GOT3 (cell line): ENCODE measurements around the gene ITGA1.

ENCODE experiments used
- DNase-seq: peaks from one replicate; lab custom pipeline; 2025; ENCODE audit warnings: mixed read lengths; lab: John Stamatoyannopoulos, UW

The ITGA1 gene

DNA sequence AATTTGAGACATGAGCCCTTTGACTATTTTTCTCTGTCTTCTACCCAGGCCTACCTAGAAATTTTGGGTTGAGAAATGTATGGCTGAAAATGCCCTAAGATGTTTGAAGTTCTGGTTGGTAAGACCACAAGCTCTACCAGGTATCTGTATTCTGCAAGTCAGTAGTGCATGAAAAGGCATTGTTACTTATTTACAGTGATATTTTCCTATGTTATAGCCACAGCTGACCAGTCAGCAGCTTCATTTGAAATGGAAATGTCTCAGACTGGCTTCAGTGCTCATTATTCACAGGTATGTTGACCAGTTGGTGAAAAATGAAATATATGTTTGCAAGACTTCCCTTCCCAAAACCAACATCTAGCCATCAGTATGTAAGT, 109.5 kb downstream of the ITGA1 start:
- no peak for DNase-seq

- no peak for DNase-seq
Observed at GRCh38 chr5:52898961-52899680, 111.4 kb downstream of the ITGA1 start.

DNA sequence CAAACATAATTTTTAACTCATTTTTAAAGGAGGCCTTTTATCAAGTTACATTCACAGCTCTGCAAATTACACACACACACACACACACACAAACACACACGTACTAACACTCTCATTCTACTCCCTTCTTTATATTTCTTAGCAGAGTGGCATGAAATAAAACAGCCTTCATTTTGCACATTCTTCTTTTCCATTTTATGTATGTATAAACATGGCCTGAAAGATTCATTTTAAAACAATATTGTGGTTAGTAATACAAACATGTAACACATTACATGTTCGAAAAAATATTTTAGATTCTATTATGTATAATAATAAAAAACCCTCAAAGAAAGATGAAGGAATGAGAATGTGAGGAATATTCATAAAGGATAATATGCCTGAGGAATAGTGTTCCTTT, 115.4 kb downstream of the ITGA1 start:
- DNase-seq: no peak

GRCh38 chr5:52906343-52906742, 118.6 kb downstream of the ITGA1 start:
- no peak for DNase-seq

DNA sequence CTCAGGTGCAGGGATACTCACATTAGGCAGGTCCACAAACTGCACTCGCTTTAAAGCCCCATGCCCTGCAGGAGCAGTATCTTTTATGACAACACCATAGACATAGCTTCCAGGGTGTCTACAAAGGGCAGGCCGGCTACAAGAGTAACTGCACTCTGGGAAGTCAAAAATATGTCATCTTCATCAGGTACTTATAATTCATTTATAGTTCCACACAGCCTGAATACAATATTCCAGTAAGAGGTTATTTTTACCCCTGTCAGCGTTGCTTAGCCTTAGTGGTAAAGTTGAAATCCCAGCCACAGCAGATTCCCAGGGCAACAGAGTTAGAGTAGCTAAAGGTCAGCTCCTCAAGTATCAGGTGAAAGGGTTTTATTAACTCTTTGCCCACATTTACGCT, 119.1 kb downstream of the ITGA1 start:
- no peak for DNase-seq

DNA sequence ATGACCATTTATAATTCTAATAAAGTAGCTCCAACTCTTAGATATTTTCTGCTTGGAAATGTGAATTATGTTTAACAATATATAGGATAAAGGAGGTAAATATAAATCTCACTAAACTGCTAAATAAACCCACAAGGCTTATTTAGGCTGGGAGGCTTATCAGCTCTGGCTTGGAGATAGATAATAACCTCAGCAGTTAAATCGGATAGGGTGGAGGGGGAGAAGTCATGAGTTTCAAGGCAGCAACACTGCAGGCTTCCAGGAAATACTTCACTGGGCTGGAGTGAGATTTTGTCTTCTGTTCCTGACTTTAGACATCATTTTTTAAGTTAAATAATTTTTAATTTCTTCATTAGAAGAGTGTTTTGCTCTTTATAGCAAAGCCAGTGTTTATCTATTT, 121.5 kb downstream of the ITGA1 start:
- DNase-seq: no peak

DNA sequence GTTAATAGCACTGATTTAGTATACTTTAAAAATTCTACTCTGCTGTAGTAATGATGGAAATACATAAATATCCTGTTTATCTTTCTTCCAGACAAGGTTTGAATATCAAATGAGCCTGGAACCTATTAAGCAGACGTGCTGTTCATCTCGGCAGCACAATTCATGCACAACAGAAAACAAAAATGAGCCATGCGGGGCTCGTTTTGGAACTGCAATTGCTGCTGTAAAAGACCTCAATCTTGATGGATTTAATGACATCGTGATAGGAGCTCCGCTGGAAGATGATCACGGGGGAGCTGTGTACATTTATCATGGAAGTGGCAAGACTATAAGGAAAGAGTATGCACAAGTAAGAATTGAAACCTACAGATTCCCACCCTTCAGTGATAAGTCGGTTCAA, 122.4 kb downstream of the ITGA1 start:
- no peak for DNase-seq

DNA sequence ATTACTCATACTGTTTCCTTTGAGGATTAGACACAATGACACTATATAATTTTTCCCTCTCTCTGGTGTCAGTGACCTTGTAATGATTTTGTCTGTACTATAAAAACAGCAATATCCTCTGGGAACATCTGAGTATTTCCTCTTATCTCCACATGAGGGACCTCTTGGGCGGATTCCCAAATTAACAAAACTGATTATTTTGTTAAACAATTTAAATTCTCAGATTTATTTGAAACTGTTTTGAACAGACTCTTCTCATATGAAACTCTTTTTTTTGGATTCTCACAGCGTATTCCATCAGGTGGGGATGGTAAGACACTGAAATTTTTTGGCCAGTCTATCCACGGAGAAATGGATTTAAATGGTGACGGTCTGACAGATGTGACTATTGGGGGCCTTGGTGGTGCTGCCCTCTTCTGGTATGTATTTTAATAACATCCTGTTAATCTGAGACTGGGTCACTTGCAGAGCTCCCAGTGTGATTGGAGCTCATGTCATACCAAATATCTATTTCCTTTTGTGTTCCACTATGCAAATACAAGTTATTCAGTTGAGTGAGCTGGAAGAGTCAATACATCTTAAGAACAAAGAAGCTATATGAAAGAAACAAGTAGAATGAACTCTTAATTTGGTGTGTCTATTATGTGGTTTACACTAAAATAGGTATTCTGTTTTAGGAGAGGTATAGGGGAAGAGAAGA, 127.6 kb downstream of the ITGA1 start:
- DNase-seq: peak; percentile 7

DNA sequence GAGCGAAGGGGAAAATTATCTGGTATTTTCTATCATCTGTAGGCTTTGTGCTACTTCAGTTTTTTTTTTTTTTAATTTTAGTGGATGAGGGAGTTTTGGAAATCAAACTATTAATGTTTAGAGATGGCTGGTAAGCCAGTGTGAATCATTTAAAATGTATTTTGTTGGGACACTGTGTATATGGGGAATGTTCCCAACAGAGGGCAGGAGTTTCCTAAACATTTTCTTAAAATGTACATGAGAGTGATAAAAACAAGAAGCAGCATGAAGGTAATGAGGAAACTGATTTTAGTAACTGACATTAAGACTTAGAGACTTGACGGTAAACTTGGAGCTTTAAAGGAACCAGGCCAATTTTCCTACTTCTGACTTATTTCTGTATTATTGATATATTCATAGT, 133.2 kb downstream of the ITGA1 start:
- DNase-seq: no peak

DNA sequence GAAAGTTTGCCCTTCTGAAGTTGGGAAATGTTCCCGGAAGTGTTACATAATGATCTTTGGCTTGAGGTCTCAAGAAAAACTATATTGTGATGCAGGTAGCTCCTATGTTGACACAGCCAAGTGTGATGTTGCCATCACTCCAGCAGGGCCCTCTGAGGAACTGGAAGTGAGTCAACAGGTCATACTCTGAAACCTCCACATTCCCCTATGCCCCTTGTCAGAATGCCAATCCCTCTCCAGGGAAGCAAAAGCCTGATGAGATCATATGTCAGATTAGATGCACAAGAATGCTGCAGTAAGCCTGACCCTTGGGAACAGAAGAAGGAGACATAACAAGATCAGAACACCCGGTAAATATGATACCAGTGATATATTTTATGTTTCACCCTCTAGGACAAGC, 134.7 kb downstream of the ITGA1 start:
- no peak for DNase-seq

- no peak for DNase-seq
Observed at GRCh38 chr5:52924456-52924855, 136.7 kb downstream of the ITGA1 start.

DNA sequence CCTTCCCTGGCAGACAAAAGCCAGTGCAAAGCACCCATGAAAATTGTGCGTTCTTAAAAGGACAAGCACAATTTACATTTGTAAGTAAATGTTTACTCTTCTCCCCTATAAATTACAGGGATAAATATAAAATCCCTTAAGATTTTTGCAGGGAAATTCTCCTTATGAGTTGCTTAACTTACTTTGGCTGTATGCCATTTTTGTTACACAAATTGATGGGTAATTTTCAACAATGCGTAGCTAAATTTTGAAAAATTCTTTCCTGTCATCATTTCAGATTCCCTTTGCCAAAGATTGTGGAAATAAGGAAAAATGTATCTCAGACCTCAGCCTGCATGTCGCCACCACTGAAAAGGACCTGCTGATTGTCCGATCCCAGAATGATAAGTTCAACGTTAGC, 137.3 kb downstream of the ITGA1 start:
- no peak for DNase-seq

- DNase-seq: no peak
Observed at GRCh38 chr5:52928689-52929088, 141.0 kb downstream of the ITGA1 start.

- DNase-seq: no peak
Observed at GRCh38 chr5:52938226-52938625, 150.5 kb downstream of the ITGA1 start.

DNA sequence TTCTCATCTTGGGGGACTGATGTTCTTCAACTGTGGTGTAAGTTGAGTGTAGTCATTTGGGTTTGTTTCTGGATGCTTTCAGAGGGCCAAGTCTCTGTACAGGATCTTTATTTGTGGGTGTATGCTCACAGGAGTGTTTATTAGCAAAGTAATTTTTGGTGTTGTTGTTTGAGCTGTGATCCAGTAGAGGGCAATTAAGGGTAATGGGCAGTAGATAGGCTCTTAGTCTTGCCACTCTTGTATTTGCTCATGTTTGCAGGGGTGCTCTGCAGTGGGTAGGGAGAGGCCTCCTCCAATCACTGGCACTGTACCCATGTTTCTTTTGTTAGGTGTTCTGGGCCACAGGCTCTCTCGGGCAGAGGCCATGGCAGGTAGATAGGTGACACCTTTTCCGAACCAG, 155.6 kb downstream of the ITGA1 start:
- no peak for DNase-seq

GRCh38 chr5:52943808-52944207, 156.1 kb downstream of the ITGA1 start:
- no peak for DNase-seq

- no peak for DNase-seq
Observed at GRCh38 chr5:52945040-52945439, 157.3 kb downstream of the ITGA1 start.

DNA sequence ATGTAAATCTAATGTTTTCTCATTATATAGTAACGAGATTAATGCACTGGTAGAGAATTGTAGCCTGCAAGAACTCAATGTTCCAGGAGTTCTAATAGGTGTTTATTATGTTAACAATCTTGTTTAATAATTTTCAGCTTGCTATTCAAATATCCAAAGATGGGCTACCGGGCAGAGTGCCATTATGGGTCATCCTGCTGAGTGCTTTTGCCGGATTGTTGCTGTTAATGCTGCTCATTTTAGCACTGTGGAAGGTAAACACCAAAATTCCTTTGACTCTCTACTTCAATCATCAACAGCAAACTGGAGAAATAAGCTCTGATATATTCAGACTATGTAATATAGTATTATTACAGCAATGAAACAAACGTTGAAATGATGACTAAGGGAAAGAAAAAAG, 159.5 kb downstream of the ITGA1 start:
- no peak for DNase-seq

GRCh38 chr5:52947851-52948250, 160.1 kb downstream of the ITGA1 start:
- no peak for DNase-seq

- peak; percentile 17 for DNase-seq
Observed at GRCh38 chr5:52948418-52949076, 160.8 kb downstream of the ITGA1 start.

GRCh38 chr5:52950686-52951085, 163.0 kb downstream of the ITGA1 start:
- no peak for DNase-seq

DNA sequence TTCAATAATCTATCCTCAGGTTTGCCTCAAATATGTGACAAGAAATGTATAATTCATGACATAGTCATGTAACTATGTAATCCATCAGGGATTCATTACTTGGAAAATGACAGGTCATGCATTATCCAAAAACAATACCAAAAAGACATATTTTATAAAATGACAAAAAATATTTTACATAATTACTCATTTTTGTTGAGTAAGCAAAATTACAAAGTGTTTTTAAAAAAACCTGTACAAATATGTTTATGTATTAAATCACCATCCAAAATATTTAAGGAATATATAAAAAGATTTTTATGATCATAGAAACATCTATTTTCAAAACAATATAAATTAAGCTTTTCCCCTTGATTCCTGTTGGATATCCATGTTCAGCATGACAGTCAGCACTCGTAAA, 164.8 kb downstream of the ITGA1 start:
- no peak for DNase-seq

DNA sequence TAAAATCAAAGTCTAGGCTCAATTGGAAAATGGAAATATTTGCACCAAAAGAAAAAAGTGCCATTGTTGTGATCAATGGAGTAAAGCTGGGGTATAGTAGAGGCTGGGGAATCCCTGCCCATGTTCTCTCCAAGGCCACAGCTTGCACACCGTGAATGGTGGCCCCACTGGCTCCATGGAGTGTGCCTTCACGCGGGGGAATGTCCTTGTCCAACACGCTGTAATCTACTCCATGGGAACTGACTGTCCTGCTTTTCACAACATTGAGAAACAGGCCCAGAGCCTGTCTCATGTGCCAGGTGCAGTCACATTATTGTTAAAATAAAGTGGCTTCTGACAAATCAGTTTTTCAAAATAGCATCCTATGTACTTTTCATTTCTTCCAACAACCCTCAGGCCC, 168.3 kb downstream of the ITGA1 start:
- no peak for DNase-seq
